ENCODE data around the gene UBAP1L.
"Not testable (repeated sequence)": the region's sequence is repeated elsewhere in the genome, so short reads cannot be mapped to it uniquely, and the experiment has no call there.

UBAP1L gene

GRCh38 chr15:65044218-65044617 lies 70.8 kb downstream of the UBAP1L start:
- not testable (repeated sequence) for DNase-seq (ENCODE audit: low spot score)

DNA sequence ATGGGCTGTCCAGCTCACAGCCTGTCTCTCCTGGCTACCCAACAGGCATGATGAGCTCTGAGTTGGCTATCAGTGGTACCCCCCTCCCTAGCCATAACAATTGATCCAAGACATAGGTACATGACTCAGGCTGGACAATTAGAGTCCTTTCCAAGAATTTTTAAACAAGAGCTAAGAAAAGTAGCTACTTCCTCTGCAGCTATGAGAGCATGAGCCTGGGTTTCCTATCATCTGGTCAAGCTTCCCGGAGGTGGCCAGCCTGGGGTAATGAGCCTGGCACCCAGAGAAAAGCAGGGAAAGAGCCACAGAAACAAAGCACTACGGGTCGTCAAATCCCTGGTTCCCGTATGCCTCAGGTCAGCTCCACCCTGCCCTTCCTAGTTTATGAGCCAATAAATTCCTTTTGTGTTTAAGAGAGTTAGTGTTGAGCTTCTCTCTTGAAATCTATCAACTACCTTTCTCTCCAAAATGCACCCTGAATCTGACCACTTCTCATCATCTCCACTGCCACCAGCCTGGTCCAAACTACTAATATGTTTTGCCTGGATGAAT lies 72.1 kb downstream of the UBAP1L start:
- DNase-seq (ENCODE audit: low spot score) = no peak
